BJ (cell line): Measurements from ENCODE around the gene SPTBN5. TPM values are rescaled to one million over a fixed set of nuclear protein-coding genes. Genes with fewer than 3 reads are reported as not detected.

ENCODE experiments used
- CTCF ChIA-PET: fragments of 350-600 bp; formaldehyde crosslinking; extraction: SDS; loops from one replicate; lab custom pipeline; 2021; ENCODE audit warnings: antibody characterized with exemption, inconsistent platforms; lab: Yijun Ruan, JAX
- POLR2A ChIA-PET: fragments of 300-600 bp; sonication (Branson Sonifier 250); formaldehyde crosslinking; extraction: SDS; loops from one replicate; lab custom pipeline; 2021; ENCODE audit warnings: antibody characterized with exemption; lab: Charles Lee
- DNase-seq: peaks from one replicate; pipeline ENCODE4 v3.0.0-alpha.2; 2011; ENCODE audit warnings: low read depth
- H3K27me3 ChIP-seq: 2 replicates; pipeline ENCODE4 v1.6.0; 2011; ENCODE audit warnings: low read length; ENCODE audit not compliant: control insufficient read depth, insufficient read depth
- H3K36me3 ChIP-seq: 2 replicates; pipeline ENCODE4 v1.5.1; 2011; ENCODE audit warnings: low read length; ENCODE audit not compliant: control insufficient read depth, insufficient read depth
- H3K4me3 ChIP-seq: 2 replicates; pipeline ENCODE4 v1.5.1; 2011; ENCODE audit warnings: low read depth, mild to moderate bottlenecking, control low read depth, low read length
- CTCF ChIP-seq: IDR thresholded peaks from 2 replicates; pipeline ENCODE4 v1.5.1; 2011; ENCODE audit warnings: low read depth, mild to moderate bottlenecking, control low read depth, inconsistent platforms, low read length, moderate library complexity; ENCODE audit not compliant: insufficient read depth
- polyA plus RNA-seq: library from polyadenylated mRNA; depleted of rRNA; stranded (reverse); fragments of >200 nt; gene quantifications from 2 replicates; pipeline ENCODE4 v1.2.3, GENCODE V29; 2011

The SPTBN5 gene
- polyA plus RNA-seq, 1 experiment: 0.04 TPM

GRCh38 chr15:41934843-41935242, 41.0 kb upstream of the SPTBN5 start:
- no peak for DNase-seq
- Histone ChIP-seq H3K36me3 (no peaks in the 10 kb centered on the region; the same call in 1 of the 2 replicates), H3K4me3 (no peak overlapping the region), H3K27me3 (no peaks in the 10 kb centered on the region)
- CTCF ChIA-PET: interaction anchor here (1.3 kb wide), 1 partner anchor 10 kb away, joined by 6 read pairs; no protein-coding TSS in a partner anchor
- TF ChIP-seq CTCF: no peak
- POLR2A ChIA-PET: no interaction called here

GRCh38 chr15:41933771-41934170, 39.9 kb upstream of the SPTBN5 start:
- H3K36me3 ChIP-seq: no peaks in the 10 kb centered on the region; the same call in 1 of the 2 replicates
- H3K4me3 ChIP-seq: no peak overlapping the region
- ChIA-PET CTCF (no interaction called here), POLR2A (no interaction called here)
- no peak for TF ChIP-seq CTCF
- H3K27me3 ChIP-seq: no peaks in the 10 kb centered on the region
- no peak for DNase-seq

- no peak overlapping the region for H3K4me3 ChIP-seq
- TF ChIP-seq CTCF: no peak
- H3K36me3 ChIP-seq: no peaks in the 10 kb centered on the region; the same call in 1 of the 2 replicates
- no peak for DNase-seq
- no peaks in the 10 kb centered on the region for H3K27me3 ChIP-seq
- CTCF ChIA-PET: no interaction called here
- POLR2A ChIA-PET: no interaction called here
Observed at GRCh38 chr15:41933326-41933725, 39.5 kb upstream of the SPTBN5 start.

- no peak for DNase-seq
- POLR2A ChIA-PET: no interaction called here
Observed at GRCh38 chr15:41932511-41933289, 38.8 kb upstream of the SPTBN5 start.

More at GRCh38 chr15:41932511-41933289, 38.8 kb upstream of the SPTBN5 start:
- CTCF ChIA-PET: no interaction called here
- H3K4me3 ChIP-seq: no peak overlapping the region
- H3K36me3 ChIP-seq: no peaks in the 10 kb centered on the region; the same call in 1 of the 2 replicates
- H3K27me3 ChIP-seq: no peaks in the 10 kb centered on the region
- no peak for TF ChIP-seq CTCF
